Stimulated activated CD4-positive, alpha-beta T cell treated with anti-CD3 and anti-CD28 coated beads, Interleukin-1b, Interleukin-23, amount 100 ng/mL, for 24 hours (primary cell): Measurements from ENCODE around the gene RNF223.
"Not testable (repeated sequence)": the region's sequence is repeated elsewhere in the genome, so short reads cannot be mapped to it uniquely, and the experiment has no call there.

Source experiments
- DNase-seq, 4 experiments: peaks; one replicate each; pipeline ENCODE4 v3.0.0-alpha.2; 2020; ENCODE audit warnings: low read depth in 4 of 4, low spot score in 1 of 4

The RNF223 gene

GRCh38 chr1:1061682-1062345 is 12.3 kb downstream of the RNF223 start:
- no peak for DNase-seq

GRCh38 chr1:1060281-1061000 is 13.7 kb downstream of the RNF223 start:
- no peak for DNase-seq

- DNase-seq = peak; percentile 80 to 92 (median 88)
These were observed 14.4 kb downstream of the RNF223 start for GRCh38 chr1:1059494-1060280.

- peak in 1 of 4 experiments; percentile 37 for DNase-seq
These were observed 15.1 kb downstream of the RNF223 start for GRCh38 chr1:1058921-1059493.

- no peak for DNase-seq
These were observed 15.8 kb downstream of the RNF223 start for GRCh38 chr1:1058088-1058905.

- DNase-seq = not testable (repeated sequence)
These were observed 16.4 kb downstream of the RNF223 start for GRCh38 chr1:1057769-1058087.

- DNase-seq = no peak
These were observed 18.0 kb downstream of the RNF223 start for GRCh38 chr1:1055841-1056736.

- DNase-seq = no peak
These were observed 19.1 kb downstream of the RNF223 start for GRCh38 chr1:1054971-1055370.

GRCh38 chr1:1054099-1054700 is 19.9 kb downstream of the RNF223 start:
- no peak for DNase-seq

- no peak for DNase-seq
These were observed 20.4 kb downstream of the RNF223 start for GRCh38 chr1:1053682-1054081.

GRCh38 chr1:1053022-1053421 is 21.1 kb downstream of the RNF223 start:
- DNase-seq = no peak

- DNase-seq = no peak
These were observed 21.9 kb downstream of the RNF223 start for GRCh38 chr1:1052003-1052840.

- DNase-seq = no peak
These were observed 22.8 kb downstream of the RNF223 start for GRCh38 chr1:1051127-1051810.

GRCh38 chr1:1050577-1051052 is 23.5 kb downstream of the RNF223 start:
- DNase-seq = no peak

- DNase-seq = no peak
These were observed 24.6 kb downstream of the RNF223 start for GRCh38 chr1:1049318-1050165.

GRCh38 chr1:1048765-1049164 is 25.3 kb downstream of the RNF223 start:
- DNase-seq = no peak

GRCh38 chr1:1047963-1048362 is 26.1 kb downstream of the RNF223 start:
- DNase-seq = no peak
